PC-9 (cell line): Measurements from ENCODE around the gene EVC2. TPM values are rescaled to one million over a fixed set of nuclear protein-coding genes. Genes with fewer than 3 reads are reported as not detected.

Experiments used
- BruUV-seq: library from RNA; stranded (reverse); fragments of 400-500 nt; replicated peaks from 2 replicates; lab custom pipeline; 2021; lab: Mats Ljungman, UMichigan
- CTCF ChIA-PET: fragments of 300-600 bp; sonication (Branson Sonifier 250); formaldehyde crosslinking; loops from one replicate; lab custom pipeline; 2022; ENCODE audit warnings: antibody characterized with exemption; lab: Charles Lee
- POLR2A ChIA-PET: fragments of 300-600 bp; sonication (Branson Sonifier 250); formaldehyde crosslinking; loops from one replicate; lab custom pipeline; 2022; ENCODE audit warnings: antibody characterized with exemption; ENCODE audit not compliant: unreplicated experiment; lab: Charles Lee
- DNase-seq, 2 experiments: peaks; one replicate each; pipeline versions ENCODE4 v3.0.0 to v3.0.0-alpha.2; 2015 to 2022; ENCODE audit warnings: mixed read lengths in 1 of 2
- H2AFZ ChIP-seq: fragments of 200-600 bp; sonication (generic); 2 replicates; pipeline ENCODE4 v1.8.1; 2017; ENCODE audit warnings: antibody characterized with exemption
- H3F3A ChIP-seq: fragments of 200-600 bp; sonication (generic); 2 replicates; pipeline ENCODE4 v1.8.1; 2017; ENCODE audit warnings: antibody characterized with exemption, mild to moderate bottlenecking, low read depth; ENCODE audit not compliant: insufficient read depth
- H3K27ac ChIP-seq: fragments of 200-600 bp; sonication (generic); 2 replicates; pipeline ENCODE4 v1.6.1; 2016; ENCODE audit warnings: mixed run types
- H3K27me3 ChIP-seq: fragments of 200-600 bp; sonication (generic); 2 replicates; pipeline ENCODE4 v1.6.1; 2016; ENCODE audit warnings: low read depth, mixed run types; ENCODE audit not compliant: insufficient read depth
- H3K36me3 ChIP-seq: fragments of 200-600 bp; sonication (generic); 2 replicates; pipeline ENCODE4 v1.6.1; 2016; ENCODE audit warnings: low read depth, mixed run types
- H3K4me1 ChIP-seq: fragments of 200-600 bp; sonication (generic); replicated peaks from 2 replicates; pipeline ENCODE4 v1.6.1; 2016; ENCODE audit warnings: mixed run types; ENCODE audit not compliant: insufficient read depth
- H3K4me2 ChIP-seq: fragments of 200-600 bp; sonication (generic); 2 replicates; pipeline ENCODE4 v1.6.1; 2017; ENCODE audit warnings: mixed run types
- H3K4me3 ChIP-seq: fragments of 200-600 bp; sonication (generic); 2 replicates; pipeline ENCODE4 v1.6.1; 2016; ENCODE audit warnings: mixed run types
- H3K79me2 ChIP-seq: fragments of 200-600 bp; sonication (generic); 2 replicates; pipeline ENCODE4 v1.6.1; 2017; ENCODE audit warnings: low read depth, mixed run types
- H3K9me2 ChIP-seq: fragments of 200-600 bp; sonication (generic); 2 replicates; pipeline ENCODE4 v1.8.1; 2017; ENCODE audit warnings: mild to moderate bottlenecking; ENCODE audit not compliant: insufficient read depth
- H3K9me3 ChIP-seq: fragments of 200-600 bp; sonication (generic); 2 replicates; pipeline ENCODE4 v1.8.1; 2016; ENCODE audit warnings: low read depth; ENCODE audit not compliant: insufficient read depth
- H4K20me1 ChIP-seq: fragments of 200-600 bp; sonication (generic); 2 replicates; pipeline ENCODE4 v1.8.1; 2017; ENCODE audit not compliant: insufficient read depth
- CTCF ChIP-seq: fragments of 200-600 bp; sonication (generic); conservative IDR thresholded peaks from 2 replicates; pipeline ENCODE4 v1.6.1; 2017; ENCODE audit warnings: mixed run types, antibody characterized with exemption, mild to moderate bottlenecking, moderate library complexity
- EZH2 ChIP-seq: fragments of 200-600 bp; sonication (generic); IDR thresholded peaks from 2 replicates; pipeline ENCODE4 v1.8.0; 2017; ENCODE audit warnings: antibody characterized with exemption, low read depth
- intact Hi-C: fragments of 100-400 bp; cut with micrococcal nuclease; formaldehyde crosslinking; loops from one replicate; pipeline ENCODE4 v1.10.0; 2022; ENCODE audit not compliant: unreplicated experiment
- total RNA-seq: library from RNA; stranded (reverse); gene quantifications from 2 replicates; pipeline ENCODE4 v1.2.3, GENCODE V29; 2021

Gene EVC2
- total RNA-seq, 1 experiment from 2014 or later = 1.4 TPM

- H3K27ac ChIP-seq = no peak overlapping the region
- no TSS peak for BruUV-seq
- CTCF ChIA-PET = no interaction called here
- H3K4me3 ChIP-seq = no peak overlapping the region
- no peaks in the 10 kb centered on the region for H3K36me3 ChIP-seq
- no peak for DNase-seq
- no peaks in the 10 kb centered on the region for H3K27me3 ChIP-seq
- no peaks in the 10 kb centered on the region for H3F3A ChIP-seq
- H2AFZ ChIP-seq = no peak overlapping the region
- H3K9me3 ChIP-seq = no peaks in the 10 kb centered on the region
- POLR2A ChIA-PET = no interaction called here
- TF ChIP-seq EZH2 (no peak), CTCF (no peak)
- no peak overlapping the region for H3K4me2 ChIP-seq
- H3K4me1 ChIP-seq = no peaks in the 10 kb centered on the region
- no peaks in the 10 kb centered on the region for H3K9me2 ChIP-seq
- no peaks in the 10 kb centered on the region for H3K79me2 ChIP-seq
- intact Hi-C loops = loop anchor here (5.0 kb wide), 1 partner anchor 34 kb away; the partner anchor contains the start of gene EVC
- no peaks in the 10 kb centered on the region for H4K20me1 ChIP-seq
Measured at GRCh38 chr4:5746250-5746649, 37.9 kb upstream of the EVC2 start.

- H3K4me2 ChIP-seq = no peak overlapping the region
- H3K36me3 ChIP-seq = no peaks in the 10 kb centered on the region
- no peak for DNase-seq
- H2AFZ ChIP-seq = no peak overlapping the region
- H3K4me1 ChIP-seq = no peaks in the 10 kb centered on the region
- H4K20me1 ChIP-seq = no peaks in the 10 kb centered on the region
- H3K9me2 ChIP-seq = no peaks in the 10 kb centered on the region
- POLR2A ChIA-PET = no interaction called here
- H3K4me3 ChIP-seq = no peak overlapping the region
- no TSS peak for BruUV-seq
- intact Hi-C loops = no loop called here
- H3K27ac ChIP-seq = no peak overlapping the region
- no peaks in the 10 kb centered on the region for H3F3A ChIP-seq
- no peaks in the 10 kb centered on the region for H3K79me2 ChIP-seq
- H3K27me3 ChIP-seq = no peaks in the 10 kb centered on the region
- no peaks in the 10 kb centered on the region for H3K9me3 ChIP-seq
- TF ChIP-seq EZH2 (no peak), CTCF (no peak)
- CTCF ChIA-PET = no interaction called here
Measured at GRCh38 chr4:5742968-5743367, 34.6 kb upstream of the EVC2 start.

- BruUV-seq = no TSS peak
- intact Hi-C loops = no loop called here
- H3K27me3 ChIP-seq = no peaks in the 10 kb centered on the region
- no peaks in the 10 kb centered on the region for H4K20me1 ChIP-seq
- POLR2A ChIA-PET = no interaction called here
- H3K27ac ChIP-seq = no peak overlapping the region
- TF ChIP-seq EZH2 (no peak), CTCF (no peak)
- H3K4me3 ChIP-seq = no peak overlapping the region
- H3K36me3 ChIP-seq = no peaks in the 10 kb centered on the region
- H3K79me2 ChIP-seq = no peaks in the 10 kb centered on the region
- no peaks in the 10 kb centered on the region for H3K4me1 ChIP-seq
- CTCF ChIA-PET = no interaction called here
- DNase-seq = no peak
- no peaks in the 10 kb centered on the region for H3F3A ChIP-seq
- H3K4me2 ChIP-seq = no peak overlapping the region
- no peak overlapping the region for H2AFZ ChIP-seq
- no peaks in the 10 kb centered on the region for H3K9me2 ChIP-seq
- no peaks in the 10 kb centered on the region for H3K9me3 ChIP-seq
Measured at GRCh38 chr4:5742388-5742787, 34.0 kb upstream of the EVC2 start.
